ENCODE measurements around the gene HNRNPUL2.
A peak's percentile ranks its signal among the peaks of the same experiment; 100 is the strongest.
"Not testable (repeated sequence)": the region's sequence is repeated elsewhere in the genome, so short reads cannot be mapped to it uniquely, and the experiment has no call there.

Gene HNRNPUL2

DNA sequence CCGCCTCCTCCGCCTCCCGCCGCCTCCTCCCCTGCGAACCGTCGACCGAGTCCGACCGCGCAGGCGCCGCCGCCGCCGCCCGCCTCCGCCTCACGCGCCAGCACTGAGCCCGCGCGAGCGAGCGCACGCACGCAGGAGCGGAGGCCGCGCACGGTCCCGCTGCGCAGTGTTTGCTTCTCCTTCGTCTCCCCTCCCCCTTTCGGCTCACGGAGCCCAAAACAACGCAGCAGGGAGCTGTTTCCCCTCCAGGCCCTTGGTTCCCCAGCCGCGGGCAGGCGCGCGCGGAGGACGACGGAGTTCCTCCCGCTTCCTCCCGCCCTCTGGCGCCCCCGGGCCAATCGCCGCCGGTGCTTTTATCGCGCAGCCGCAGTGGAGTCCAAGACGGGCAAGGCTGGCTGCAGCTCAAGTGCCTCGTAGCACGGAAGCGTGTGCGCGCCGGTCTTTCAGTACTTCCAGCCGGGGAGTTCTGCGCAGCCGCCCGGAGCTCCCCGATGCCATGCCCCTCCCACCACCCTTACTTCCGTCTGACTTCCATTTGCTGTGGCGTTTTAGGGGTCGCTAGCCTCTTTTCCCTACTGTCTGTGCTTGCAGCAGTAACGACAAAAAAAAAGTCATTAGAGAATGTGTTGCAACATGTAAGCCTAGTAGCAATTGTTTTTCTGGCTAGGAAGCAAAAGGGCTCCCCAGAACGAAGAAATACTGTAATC, at the start of gene HNRNPUL2:
Gene HNRNPUL2 (minus strand): TSS at position 293 of the 707 bp plus-strand sequence. CDS start 301 bp downstream, outside the sequence.
- peak; percentile 99 for DNase-seq

DNA sequence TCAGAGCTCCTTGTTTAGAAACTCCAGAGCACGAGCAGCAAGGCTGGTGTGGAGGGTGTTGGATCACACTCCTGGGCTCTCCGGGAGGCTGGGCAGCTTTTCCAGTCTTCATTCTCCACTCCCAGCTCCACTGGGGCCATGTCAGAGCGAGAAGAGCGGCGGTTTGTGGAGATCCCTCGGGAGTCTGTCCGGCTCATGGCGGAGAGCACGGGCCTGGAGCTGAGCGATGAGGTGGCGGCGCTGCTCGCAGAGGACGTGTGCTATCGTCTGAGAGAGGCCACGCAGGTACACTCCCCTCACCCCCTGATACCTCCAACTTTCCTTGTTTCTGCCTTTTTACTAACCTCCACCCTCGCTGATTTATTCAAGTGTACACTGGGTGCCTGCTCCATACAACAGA, 48.4 kb upstream of the HNRNPUL2 start:
- DNase-seq, result no peak

DNA sequence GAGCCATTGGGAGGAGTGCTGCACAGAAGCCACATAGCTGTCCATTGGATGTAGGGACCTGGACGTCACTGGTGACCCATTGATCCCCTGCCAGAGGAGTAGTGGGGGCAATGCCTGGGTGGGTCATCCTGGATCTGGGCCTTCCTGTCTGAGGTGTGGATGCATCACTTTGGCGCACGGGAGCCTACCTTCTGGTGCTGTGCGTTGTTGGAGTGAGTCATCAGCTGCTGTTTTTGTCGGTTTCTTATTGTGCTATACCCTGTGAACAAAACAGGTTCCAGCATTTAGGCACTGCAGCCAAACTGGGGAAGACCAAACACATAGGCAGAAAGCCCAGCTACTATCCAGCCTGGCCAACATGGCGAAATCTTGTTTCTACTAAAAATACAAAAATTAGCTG, 47.1 kb upstream of the HNRNPUL2 start:
- DNase-seq, result no peak

DNA sequence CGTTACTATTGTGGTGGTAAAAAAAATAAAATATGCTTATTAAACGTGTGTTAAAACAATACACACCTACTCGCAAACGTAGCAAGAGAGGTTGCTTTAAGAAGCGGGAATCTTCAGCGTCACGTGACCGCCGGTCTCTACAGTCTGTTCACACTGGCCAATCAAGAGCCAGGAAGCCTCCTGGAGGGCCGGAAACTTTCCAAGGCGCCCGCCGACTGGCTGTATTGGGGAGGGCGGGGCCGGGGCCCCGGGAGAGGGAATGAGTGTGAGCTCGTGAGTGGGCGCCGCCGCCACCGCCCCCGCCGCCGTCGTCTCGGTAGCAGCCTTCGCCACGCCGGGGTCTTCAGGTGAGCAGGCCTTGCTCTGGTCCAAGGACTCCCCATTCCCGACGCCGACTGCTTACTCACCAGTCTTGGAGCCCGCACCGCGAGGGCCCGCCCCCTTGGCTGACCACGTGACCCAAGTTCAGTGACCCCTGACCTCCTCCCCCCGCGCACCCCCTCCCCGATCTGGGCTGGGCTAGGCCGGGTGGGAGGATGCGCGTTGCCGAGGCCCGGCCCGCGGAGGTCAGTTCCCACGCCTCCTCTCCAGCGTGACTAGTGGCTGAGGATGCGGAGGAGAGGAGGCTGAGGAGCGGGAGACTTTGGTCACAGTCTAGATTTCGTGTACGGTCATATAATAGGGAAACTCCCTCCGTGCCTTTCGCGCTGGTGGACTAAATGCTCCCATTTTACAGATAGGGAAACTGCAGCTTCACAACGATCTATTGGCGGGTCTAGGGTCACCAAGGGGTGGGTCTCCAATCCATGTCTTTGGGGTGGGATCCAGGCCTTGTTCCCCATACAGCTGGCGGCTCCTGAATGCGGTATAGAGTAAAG, 44.1 kb upstream of the HNRNPUL2 start, which contains the start of gene TAF6L:
Gene TAF6L (plus strand): TSS at position 253 of the 878 bp plus-strand sequence. CDS start 4,388 bp downstream, outside the sequence.
- DNase-seq, result peak; percentile 95

DNA sequence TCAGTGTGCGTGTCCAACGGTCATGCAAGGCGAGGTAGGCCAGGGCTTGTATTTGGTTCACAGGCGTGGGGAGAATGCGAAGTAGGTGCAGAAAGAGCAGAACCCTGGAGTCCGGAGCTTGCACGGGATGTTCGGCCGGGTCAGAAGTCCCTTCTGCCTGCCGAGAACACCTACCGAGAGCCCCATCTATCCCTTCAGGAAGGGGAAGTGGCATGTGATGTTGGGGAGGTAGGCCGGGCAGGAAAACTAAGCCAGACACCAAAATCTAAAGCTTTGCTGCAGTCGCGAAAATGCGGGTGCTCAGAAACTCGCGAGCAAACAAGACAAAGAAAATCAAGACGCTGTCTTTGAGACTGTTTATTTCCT, 43.5 kb upstream of the HNRNPUL2 start:
- no peak for DNase-seq

DNA sequence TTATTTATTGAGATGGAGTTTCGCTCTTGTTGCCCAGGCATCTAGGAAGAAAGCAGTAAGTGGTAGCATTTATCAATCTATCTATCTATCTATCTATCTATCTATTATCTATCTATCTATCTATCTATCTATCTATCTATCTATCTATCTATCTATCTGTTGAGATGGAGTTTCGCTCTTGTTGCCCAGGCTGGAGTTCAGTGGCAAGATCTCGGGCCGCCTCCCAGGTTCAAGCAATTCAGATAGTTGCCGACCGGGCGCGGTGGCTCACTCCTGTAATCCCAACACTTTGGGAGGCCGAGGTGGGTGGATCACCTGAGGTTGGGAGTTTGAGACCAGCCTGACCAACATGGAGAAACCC, 33.6 kb upstream of the HNRNPUL2 start:
- not testable (repeated sequence) for DNase-seq

DNA sequence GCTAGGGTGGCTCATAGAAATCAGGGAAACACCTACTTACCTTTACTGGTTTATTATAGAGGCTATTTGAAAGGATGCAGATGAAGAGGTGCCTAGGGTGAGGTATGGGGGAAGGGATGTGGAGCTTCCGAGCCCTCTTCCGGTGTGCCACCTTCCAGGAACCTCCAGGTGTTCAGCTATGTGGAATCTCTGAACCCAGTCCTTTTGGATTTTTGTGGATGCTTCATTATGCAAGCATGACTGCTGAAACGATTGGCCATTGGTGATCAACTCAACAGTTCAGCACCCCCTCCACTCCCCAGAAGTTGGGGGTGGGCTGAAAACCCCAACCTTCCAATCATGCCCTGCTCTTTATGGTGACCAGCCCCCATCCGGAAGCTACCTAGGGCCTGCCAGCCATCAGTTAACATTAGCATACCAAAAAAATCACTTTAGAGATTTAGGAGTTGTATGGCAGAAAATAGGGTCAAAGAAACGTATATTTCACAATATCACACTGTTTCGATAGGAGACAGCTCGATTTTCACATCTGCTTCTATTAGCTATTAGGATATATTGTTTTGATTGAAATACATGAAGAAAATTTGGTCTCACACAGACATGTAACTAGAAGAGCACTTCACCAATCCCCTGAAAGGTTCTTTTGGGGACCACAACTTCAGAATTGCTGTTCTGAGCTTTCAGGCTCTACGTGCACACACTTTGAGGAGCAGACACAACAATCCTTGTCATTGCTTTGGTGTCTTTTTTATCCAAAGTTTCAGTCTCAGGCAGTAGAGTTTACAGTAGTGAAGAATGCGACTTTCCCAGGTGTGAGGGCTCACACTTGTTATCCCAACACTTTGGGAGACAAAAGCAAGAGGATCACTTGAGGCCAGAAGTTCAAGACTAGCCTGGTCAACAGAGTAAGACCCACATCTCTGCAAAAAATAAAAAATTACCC, 30.9 kb upstream of the HNRNPUL2 start:
- no peak for DNase-seq

DNA sequence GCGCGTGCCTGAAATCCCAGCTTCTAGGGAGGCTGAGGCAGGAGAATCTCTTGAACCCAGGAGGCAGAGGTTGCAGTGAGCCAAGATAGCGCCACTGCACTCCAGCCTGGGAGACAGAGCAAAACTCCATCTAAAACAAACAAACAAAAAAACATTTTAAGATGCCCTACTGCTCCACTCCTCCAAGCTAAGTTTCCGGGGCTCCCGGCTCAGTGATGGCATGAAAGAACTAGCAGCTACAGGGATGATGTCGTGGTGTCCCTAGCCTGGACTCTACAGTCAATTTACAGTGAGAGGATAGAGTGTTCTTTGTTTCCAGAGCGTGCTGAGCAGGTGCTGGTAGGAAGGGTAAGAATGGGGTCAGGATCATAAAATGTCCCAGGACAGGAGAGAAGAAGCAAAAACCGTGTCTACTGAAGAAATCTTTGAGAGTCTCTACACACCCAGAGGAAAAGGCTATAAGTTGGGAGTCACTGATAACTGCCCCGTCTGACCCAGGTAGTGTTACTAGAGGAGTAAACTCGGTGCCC, 27.9 kb upstream of the HNRNPUL2 start:
- DNase-seq, result no peak

DNA sequence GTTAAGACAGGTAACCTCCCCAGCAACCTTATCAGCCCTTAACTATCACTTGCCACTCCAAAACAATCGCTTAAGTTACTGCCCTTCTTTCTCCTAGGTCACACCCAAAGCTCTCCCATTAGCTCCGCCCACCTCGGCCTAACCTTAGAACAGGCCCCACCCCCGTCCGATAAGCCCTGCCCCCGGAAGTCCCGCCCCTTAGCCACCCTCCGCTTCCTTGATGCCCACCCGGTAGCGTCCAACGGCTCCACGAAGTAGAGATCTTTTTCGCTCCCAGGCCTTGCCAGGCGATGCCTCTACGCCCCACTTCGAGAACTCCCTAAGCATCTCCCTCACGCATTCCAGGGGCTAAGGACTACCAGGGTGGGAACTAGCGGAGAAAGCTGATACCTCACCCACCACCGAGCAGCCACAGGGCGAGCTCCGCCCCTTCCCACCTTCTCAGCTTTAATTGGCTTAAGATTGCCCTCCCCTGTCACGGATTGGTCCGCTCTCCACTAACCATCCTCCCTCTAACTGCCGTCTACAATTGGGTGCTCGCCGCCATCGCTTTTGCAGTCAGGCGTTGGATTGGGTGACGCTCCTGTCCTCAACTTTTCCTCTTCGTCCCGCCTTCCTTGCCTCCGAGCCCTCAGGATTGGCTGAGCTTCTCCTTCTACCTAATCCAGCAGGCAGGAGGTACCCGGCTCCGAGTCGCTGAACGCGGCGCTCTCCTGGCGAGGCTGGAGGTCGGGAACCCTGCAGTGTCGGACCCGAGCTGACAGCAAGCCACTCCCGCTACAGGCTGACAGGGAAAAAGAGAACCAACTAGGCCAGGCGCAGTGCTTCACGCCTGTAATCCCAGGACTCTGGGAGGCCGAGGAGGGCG, 26.7 kb upstream of the HNRNPUL2 start, which contains the start of gene ZBTB3:
Gene ZBTB3 (minus strand): TSS at position 425 of the 868 bp plus-strand sequence. CDS start 496 bp downstream, outside the sequence.
- DNase-seq, result peak; percentile 96

DNA sequence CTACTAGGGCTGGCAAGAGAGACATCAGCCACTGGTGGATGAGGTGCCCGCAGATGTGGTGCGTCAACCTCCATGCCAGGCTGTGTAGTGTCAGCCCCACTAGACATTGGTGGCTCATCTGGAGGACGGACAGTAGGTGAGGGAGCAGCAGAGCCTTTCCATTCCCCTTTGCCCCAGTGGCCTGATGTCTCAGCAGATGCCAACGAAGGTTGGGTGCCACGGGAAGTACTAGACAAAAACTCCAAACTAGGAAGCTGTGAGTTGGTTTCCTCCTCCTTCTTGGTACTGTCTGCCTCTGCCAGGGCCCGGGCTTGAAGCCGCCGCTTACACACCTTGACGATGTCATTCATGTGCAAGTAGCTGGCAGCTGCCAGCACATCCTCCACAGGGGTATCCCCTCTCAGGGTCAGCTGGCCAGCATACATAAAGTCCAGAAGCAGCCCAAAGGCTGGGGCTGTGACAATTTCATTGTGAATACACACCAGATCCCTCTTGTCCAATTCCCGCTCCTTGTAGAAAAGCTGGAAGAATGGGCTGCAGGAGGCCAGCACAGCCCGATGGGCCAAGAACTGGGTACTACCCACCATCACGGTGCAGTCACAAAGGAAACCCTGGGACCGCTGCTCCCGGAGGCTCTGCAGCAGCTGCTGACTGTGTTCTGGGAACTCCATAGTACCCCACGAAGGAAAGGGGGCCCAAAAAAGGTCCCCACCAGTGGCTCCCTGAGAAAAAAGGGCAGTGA, 25.9 kb upstream of the HNRNPUL2 start:
- DNase-seq, result no peak

DNA sequence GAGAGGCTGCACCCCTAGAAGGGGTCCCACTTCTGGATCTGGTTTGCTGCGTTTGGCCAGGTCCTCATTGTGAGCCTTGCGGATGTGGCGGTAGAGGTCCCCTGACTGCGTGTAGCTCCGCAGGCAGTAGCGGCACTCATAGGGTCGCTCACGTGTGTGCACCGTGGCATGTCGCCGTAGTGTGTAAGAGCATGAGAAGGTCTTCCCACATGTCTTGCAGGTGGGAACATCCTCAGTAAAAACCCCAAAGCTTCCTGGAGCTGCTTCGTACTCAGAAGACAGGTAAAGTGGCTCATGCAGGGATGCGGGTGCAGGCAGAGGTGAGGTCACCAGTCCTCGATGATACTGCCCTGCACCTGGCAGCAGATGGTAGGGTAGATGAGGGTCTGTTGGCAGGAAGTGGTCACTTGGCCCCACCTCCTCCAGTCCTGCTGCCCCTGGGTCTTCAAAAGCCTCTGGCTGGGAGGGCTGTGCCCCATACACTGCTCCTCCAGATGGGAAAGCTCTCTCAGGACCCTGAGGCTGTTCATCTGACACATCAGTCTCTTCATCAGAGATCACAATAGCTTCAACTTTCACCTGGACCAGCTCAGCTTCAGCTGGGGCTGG, 25.0 kb upstream of the HNRNPUL2 start:
- no peak for DNase-seq

DNA sequence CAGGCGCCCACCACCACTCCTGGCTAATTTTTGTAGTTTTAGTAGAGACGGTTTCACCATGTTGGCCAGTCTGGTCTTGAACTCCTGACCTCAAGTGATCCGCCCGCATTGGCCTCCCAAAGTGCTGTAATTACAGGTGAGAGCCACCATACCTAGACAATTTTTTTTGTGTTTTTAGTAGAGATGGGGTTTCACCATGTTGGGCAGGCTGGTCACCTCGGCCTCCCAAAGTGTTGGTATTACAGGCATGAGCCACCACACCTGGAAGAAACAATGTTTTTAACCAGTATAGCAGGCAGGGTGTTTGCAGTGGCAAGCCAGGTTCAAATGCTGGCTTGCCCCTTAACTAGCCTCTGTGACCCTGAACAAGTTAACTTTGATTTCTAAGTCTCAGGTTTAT, 22.7 kb upstream of the HNRNPUL2 start:
- DNase-seq, result not testable (repeated sequence)

DNA sequence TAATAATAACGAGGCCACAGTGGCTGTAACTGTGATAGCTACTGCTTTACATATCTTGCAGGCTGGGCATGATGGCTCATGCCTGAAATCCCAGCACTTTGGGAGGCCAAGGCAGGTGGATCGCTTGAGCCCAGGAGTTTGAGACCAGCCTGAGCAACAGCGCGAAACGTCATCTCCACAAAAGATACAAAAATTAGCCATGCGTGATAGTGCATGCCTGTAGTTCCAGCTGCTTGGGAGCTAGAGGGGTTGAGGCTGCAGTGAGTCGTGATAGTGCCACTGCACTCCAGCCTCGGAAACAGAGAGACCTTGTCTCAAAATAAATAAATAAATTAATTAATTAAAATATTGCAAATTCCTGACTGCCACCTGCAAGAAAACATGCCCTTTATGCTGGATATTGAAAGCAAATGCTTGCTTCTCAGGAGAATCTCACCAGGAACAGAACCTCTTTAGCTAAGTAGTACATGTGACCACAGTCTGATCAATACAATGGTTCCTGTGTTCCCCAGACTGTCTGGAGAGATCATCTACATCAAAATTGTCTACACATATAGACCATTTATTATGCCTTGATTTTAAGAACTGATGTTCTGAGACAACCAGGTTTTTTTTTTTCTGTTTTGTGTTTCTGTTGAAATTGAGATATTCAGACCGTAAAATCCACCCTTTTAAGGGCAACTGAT, 20.4 kb upstream of the HNRNPUL2 start:
- DNase-seq, result no peak

DNA sequence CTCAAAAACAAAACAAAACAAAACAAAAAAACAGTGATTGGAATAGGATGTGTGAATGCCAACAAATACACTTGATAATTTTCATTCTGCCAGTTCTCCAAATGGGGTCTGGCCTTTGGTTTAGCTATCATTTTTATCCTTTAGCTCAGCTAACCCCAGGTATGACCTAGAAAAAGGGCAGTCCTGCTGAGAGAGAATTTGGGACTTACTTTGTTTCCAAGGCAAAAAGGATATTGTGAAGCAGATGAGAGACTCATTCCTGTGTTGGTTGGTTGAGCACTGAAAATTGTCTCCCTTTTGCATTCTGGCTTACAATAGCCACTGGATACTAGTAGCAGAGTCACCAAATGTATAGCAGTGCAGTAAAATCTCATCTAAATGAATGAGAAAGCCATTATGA, 9.9 kb upstream of the HNRNPUL2 start:
- DNase-seq, result no peak

DNA sequence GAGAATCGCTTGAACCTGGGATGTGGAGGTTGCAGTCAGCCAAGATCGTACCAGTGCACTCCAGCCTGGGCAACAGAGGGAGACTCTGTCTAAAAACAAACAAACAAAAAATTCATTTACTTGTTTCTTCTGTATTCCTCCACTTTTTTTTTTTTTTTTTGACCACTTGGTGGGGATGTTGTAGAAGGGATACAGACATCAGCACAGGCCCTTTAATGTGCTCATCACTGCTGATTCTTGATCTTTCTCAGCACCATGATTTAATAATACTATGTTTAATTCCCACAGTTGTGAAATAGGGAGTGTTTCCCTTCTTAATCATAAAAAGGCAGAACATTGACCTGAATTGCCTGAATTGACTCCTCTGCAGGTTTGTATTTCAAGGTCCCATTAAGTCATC, 5.6 kb upstream of the HNRNPUL2 start:
- no peak for DNase-seq

DNA sequence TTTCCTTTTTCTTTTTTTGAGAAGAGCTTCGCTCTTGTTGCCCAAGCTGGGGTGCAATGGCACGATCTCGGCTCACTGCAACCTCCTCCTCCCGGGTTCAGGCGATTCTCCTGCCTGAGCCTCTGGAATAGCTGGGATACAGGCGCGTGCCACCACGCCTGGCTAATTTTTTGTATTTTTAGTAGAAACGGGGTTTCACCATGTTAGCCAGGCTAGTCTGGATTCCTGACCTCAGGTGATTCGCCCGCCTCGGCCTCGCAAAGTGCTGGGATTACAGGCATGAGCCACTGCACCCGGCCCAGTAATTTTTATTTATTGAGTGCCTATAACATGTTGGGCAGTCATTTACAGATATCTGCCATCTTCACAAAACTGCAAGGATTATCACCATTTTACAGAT, 2.8 kb upstream of the HNRNPUL2 start:
- DNase-seq, result not testable (repeated sequence)

DNA sequence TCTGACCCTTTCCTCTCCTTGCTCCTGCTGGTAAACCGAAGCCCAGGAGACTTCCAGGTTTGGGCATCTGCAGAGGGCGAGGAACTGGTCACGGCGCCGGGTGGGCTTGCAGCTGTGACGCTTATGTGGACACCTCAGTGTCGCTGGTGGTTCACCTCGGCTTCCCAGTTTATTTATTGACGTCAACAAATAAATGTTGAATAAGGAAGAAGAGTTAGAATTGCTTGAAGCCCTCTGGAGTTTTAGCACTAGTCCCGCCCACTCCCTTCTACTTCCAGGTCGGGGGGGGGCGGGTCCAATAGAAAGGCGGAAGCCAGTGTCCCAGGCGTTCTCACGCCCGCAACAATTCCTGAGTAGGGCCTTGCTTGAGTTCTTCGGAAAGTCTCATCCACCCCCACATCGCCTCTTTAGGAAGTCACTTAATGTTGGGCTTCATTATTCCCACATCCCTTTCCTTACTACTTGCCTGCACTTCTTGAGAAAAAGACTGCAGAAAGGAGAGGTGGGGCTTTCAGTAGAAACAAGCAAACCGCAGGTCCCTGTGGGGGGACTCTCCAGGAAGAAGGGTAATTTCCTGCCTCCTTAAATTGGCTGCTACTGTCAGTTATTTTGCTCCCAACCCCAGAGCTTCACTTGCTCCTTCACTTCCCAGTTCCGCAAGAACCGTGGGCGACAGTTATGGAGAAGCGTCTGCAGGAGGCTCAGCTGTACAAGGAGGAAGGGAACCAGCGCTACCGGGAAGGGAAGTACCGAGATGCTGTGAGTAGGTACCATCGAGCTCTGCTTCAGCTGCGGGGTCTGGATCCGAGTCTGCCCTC, 1.1 kb upstream of the HNRNPUL2 start, which contains the start of gene TTC9C:
Gene TTC9C (plus strand): TSS at position 316 of the 818 bp plus-strand sequence. CDS start 363 bp downstream, at position 679.
- peak; percentile 77 for DNase-seq

DNA sequence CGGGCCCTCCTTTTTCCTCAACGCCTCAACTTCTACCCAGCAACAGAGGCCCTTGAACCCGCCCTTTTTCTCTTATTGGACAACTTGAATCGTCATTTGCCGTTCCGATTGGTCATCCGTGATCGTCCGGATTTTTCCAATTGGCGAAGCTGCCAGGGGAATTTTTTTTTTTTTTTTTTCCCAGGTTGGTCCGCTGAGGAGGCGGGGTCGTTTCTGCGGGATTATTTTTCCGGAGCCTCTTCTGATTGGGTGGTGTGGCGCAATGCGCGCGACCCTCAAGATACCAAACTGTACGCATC, 564 bp upstream of the HNRNPUL2 start:
- DNase-seq, result peak; percentile 84

DNA sequence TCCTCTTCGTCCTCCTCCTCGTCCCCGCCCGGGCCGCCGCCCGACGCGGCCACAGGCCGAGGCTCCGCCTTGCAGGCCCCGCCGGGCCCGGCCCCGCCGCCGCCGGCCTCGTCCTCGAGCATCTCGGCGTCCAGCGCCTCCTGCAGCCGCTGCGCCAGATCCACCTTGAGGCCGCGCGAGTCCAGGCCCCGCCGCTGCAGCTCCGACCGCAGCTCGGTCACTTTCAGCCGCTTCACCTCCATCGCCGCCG, 417 bp downstream of the HNRNPUL2 start:
- DNase-seq, result no peak
